Activated CD8-positive, alpha-beta memory T cell treated with anti-CD3 and anti-CD28 coated beads for 36 hours (primary cell): ENCODE data around the gene BNIP5. TPM values are rescaled to one million over a fixed set of nuclear protein-coding genes. Genes with fewer than 3 reads are reported as not detected.

ENCODE experiments used
- CTCF ChIA-PET: fragments of 350-600 bp; sonication (Branson Sonifier 250); formaldehyde crosslinking; loops from one replicate; lab custom pipeline; 2021; ENCODE audit warnings: antibody characterized with exemption; lab: Charles Lee
- POLR2A ChIA-PET: fragments of 350-600 bp; sonication (Branson Sonifier 250); formaldehyde crosslinking; loops from one replicate; lab custom pipeline; 2021; ENCODE audit warnings: antibody characterized with exemption; lab: Charles Lee
- total RNA-seq, 2 experiments: library from RNA; stranded (reverse); gene quantifications; one replicate each; pipeline ENCODE4 v1.2.3, GENCODE V29; 2021

Gene BNIP5
- total RNA-seq, 2 experiments from 2014 or later = not detected

GRCh38 chr6:36333171-36333895, 3.4 kb downstream of the BNIP5 start:
- CTCF ChIA-PET = interaction anchor here (1.0 kb wide), 1 partner anchor 31 kb away, joined by 4 read pairs; no protein-coding TSS in a partner anchor
- POLR2A ChIA-PET = no interaction called here

- CTCF ChIA-PET = interaction anchor here (1.4 kb wide), 1 partner anchor 10 kb away, joined by 7 read pairs; no protein-coding TSS in a partner anchor
- POLR2A ChIA-PET = no interaction called here
Observed at GRCh38 chr6:36331381-36331780, 5.3 kb downstream of the BNIP5 start.

GRCh38 chr6:36330366-36330765, 6.3 kb downstream of the BNIP5 start:
- CTCF ChIA-PET = interaction anchor here (1.4 kb wide), 1 partner anchor 11 kb away, joined by 7 read pairs; no protein-coding TSS in a partner anchor

GRCh38 chr6:36329798-36330291, 6.8 kb downstream of the BNIP5 start:
- ChIA-PET POLR2A (no interaction called here), CTCF (interaction anchor here (1.4 kb wide), 1 partner anchor 12 kb away, joined by 7 read pairs; no protein-coding TSS in a partner anchor)

More at GRCh38 chr6:36330366-36330765, 6.3 kb downstream of the BNIP5 start:
- POLR2A ChIA-PET = no interaction called here

- CTCF ChIA-PET = interaction anchor here (1.9 kb wide), 1 partner anchor 12 kb away, joined by 5 read pairs; no protein-coding TSS in a partner anchor
- POLR2A ChIA-PET = interaction anchor here (1.1 kb wide), 1 partner anchor 151 kb away, joined by 10 read pairs; no protein-coding TSS in a partner anchor
Observed at GRCh38 chr6:36328600-36328999, 8.1 kb downstream of the BNIP5 start.

GRCh38 chr6:36327919-36328236, 8.8 kb downstream of the BNIP5 start:
- POLR2A ChIA-PET = interaction anchor here (0.7 kb wide), 1 partner anchor 8 kb away, joined by 9 read pairs; no protein-coding TSS in a partner anchor
- CTCF ChIA-PET = interaction anchor here (0.7 to 1.9 kb wide), 2 partner anchors 13 to 26 kb away, joined by 3 to 5 read pairs; no protein-coding TSS in a partner anchor

GRCh38 chr6:36327226-36327918, 9.3 kb downstream of the BNIP5 start:
- ChIA-PET CTCF (interaction anchor here (0.7 to 1.9 kb wide), 2 partner anchors 14 to 25 kb away, joined by 3 to 5 read pairs; no protein-coding TSS in a partner anchor), POLR2A (interaction anchor here (0.7 kb wide), 1 partner anchor 8 kb away, joined by 9 read pairs; no protein-coding TSS in a partner anchor)

- POLR2A ChIA-PET = no interaction called here
- CTCF ChIA-PET = no interaction called here
Observed at GRCh38 chr6:36326356-36326995, 10.2 kb downstream of the BNIP5 start.

- POLR2A ChIA-PET = no interaction called here
Observed at GRCh38 chr6:36324715-36325114, 12.0 kb downstream of the BNIP5 start.

GRCh38 chr6:36324191-36324590, 12.5 kb downstream of the BNIP5 start:
- ChIA-PET POLR2A (no interaction called here), CTCF (no interaction called here)

More at GRCh38 chr6:36324715-36325114, 12.0 kb downstream of the BNIP5 start:
- CTCF ChIA-PET = interaction anchor here (0.6 kb wide), 1 partner anchor 585 kb away, joined by 3 read pairs; no protein-coding TSS in a partner anchor

GRCh38 chr6:36323062-36323461, 13.6 kb downstream of the BNIP5 start:
- CTCF ChIA-PET = interaction anchor here (0.9 kb wide), 1 partner anchor 18 kb away, joined by 3 read pairs; no protein-coding TSS in a partner anchor
- POLR2A ChIA-PET = interaction anchor here (0.6 kb wide), 2 partner anchors 152 to 191 kb away, joined by 3 to 6 read pairs; no protein-coding TSS in a partner anchor

GRCh38 chr6:36322591-36322990, 14.1 kb downstream of the BNIP5 start:
- ChIA-PET CTCF (interaction anchor here (0.9 kb wide), 1 partner anchor 18 kb away, joined by 3 read pairs; no protein-coding TSS in a partner anchor), POLR2A (no interaction called here)

- CTCF ChIA-PET = interaction anchor here (1.4 to 2.9 kb wide), 2 partner anchors 18 to 20 kb away, joined by 4 to 11 read pairs; no protein-coding TSS in a partner anchor
- POLR2A ChIA-PET = no interaction called here
Observed at GRCh38 chr6:36320475-36320874, 16.2 kb downstream of the BNIP5 start.

- ChIA-PET POLR2A (interaction anchor here (0.6 kb wide), 1 partner anchor 8 kb away, joined by 9 read pairs; no protein-coding TSS in a partner anchor), CTCF (interaction anchor here (1.4 to 2.9 kb wide), 2 partner anchors 18 to 21 kb away, joined by 4 to 11 read pairs; no protein-coding TSS in a partner anchor)
Observed at GRCh38 chr6:36319821-36320220, 16.9 kb downstream of the BNIP5 start.

GRCh38 chr6:36319436-36319762, 17.3 kb downstream of the BNIP5 start:
- ChIA-PET POLR2A (interaction anchor here (0.6 kb wide), 1 partner anchor 8 kb away, joined by 9 read pairs; no protein-coding TSS in a partner anchor), CTCF (interaction anchor here (0.6 to 2.9 kb wide), 2 partner anchors 17 to 393 kb away, joined by 4 to 11 read pairs; no protein-coding TSS in a partner anchor)

GRCh38 chr6:36318690-36319435, 17.8 kb downstream of the BNIP5 start:
- CTCF ChIA-PET = interaction anchor here (0.6 to 2.9 kb wide), 2 partner anchors 17 to 393 kb away, joined by 4 to 11 read pairs; no protein-coding TSS in a partner anchor
- POLR2A ChIA-PET = no interaction called here

GRCh38 chr6:36317623-36318022, 19.1 kb downstream of the BNIP5 start:
- CTCF ChIA-PET = interaction anchor here (1.1 kb wide), 1 partner anchor 26 kb away, joined by 3 read pairs; no protein-coding TSS in a partner anchor
- POLR2A ChIA-PET = no interaction called here

GRCh38 chr6:36315921-36316320, 20.8 kb downstream of the BNIP5 start:
- ChIA-PET POLR2A (no interaction called here), CTCF (interaction anchor here (1.3 kb wide), 1 partner anchor 13 kb away, joined by 4 read pairs; no protein-coding TSS in a partner anchor)
